LNCaP clone FGC (cell line): ENCODE data around the gene ZNF536.

Experiments
- DNase-seq: peaks from one replicate; pipeline ENCODE4 v3.0.0-alpha.2; 2011; ENCODE audit warnings: low read depth
- H3K4me3 ChIP-seq: 2 replicates; pipeline ENCODE4 v1.5.1; 2011; ENCODE audit warnings: mild to moderate bottlenecking, low read depth, low read length, control low read depth
- CTCF ChIP-seq: IDR thresholded peaks from 2 replicates; pipeline ENCODE4 v1.5.1; 2012; ENCODE audit warnings: mild to moderate bottlenecking; ENCODE audit not compliant: control insufficient read depth, insufficient read depth; ENCODE audit errors: extremely low read depth

ZNF536 gene

GRCh38 chr19:30373593-30373992 lies 1.4 kb downstream of the ZNF536 start:
- H3K4me3 ChIP-seq: no peak overlapping the region
- TF ChIP-seq CTCF: no peak
- no peak for DNase-seq

GRCh38 chr19:30374539-30374864 lies 2.3 kb downstream of the ZNF536 start:
- no peak overlapping the region for H3K4me3 ChIP-seq
- TF ChIP-seq CTCF: no peak
- no peak for DNase-seq

- no peak overlapping the region for H3K4me3 ChIP-seq
- DNase-seq: no peak
- no peak for TF ChIP-seq CTCF
Measured at GRCh38 chr19:30374865-30375552, 2.8 kb downstream of the ZNF536 start.

GRCh38 chr19:30375553-30376031 lies 3.4 kb downstream of the ZNF536 start:
- no peak for DNase-seq
- H3K4me3 ChIP-seq: no peak overlapping the region
- no peak for TF ChIP-seq CTCF

GRCh38 chr19:30376272-30376671 lies 4.1 kb downstream of the ZNF536 start:
- no peak for TF ChIP-seq CTCF
- DNase-seq: no peak
- no peak overlapping the region for H3K4me3 ChIP-seq

GRCh38 chr19:30376826-30377425 lies 4.7 kb downstream of the ZNF536 start:
- TF ChIP-seq CTCF: no peak
- no peak for DNase-seq

GRCh38 chr19:30378701-30379100 lies 6.5 kb downstream of the ZNF536 start:
- TF ChIP-seq CTCF: no peak
- DNase-seq: no peak
- H3K4me3 ChIP-seq: no peak overlapping the region

More at GRCh38 chr19:30376826-30377425, 4.7 kb downstream of the ZNF536 start:
- H3K4me3 ChIP-seq: no peak overlapping the region
